A375 (cell line): ENCODE results near the gene PLEKHA7. TPM values are rescaled to one million over a fixed set of nuclear protein-coding genes. Genes with fewer than 3 reads are reported as not detected.

Source experiments
- total RNA-seq: library from RNA; depleted of rRNA; stranded (reverse); fragments of >200 nt; shearing (Covaris generic); gene quantifications from 2 replicates; pipeline ENCODE4 v1.2.3, GENCODE V29; 2014; rRNA removed

Gene PLEKHA7
- 0.96 and 1.0 TPM in 2 replicates for total RNA-seq

GRCh38 chr11:17014321-17014832, at the start of gene PLEKHA7:
TSS of gene PLEKHA7 (minus strand) at chr11:17014414. CDS start at chr11:17014401, 13 bp downstream.

GRCh38 chr11:16738193-16738946, 275.8 kb downstream of the PLEKHA7 start, which contains the start of gene C11orf58:
TSS of gene C11orf58 (plus strand) at chr11:16738647. CDS start at chr11:16738779, 132 bp downstream.

Other genes with a start within 250 kb of the PLEKHA7 start
- 1,077 and 1,303 TPM in 2 replicates for gene RPS13, start 63.3 kb upstream of the PLEKHA7 start, total RNA-seq
- gene PIK3C2A, start 193.6 kb upstream of the PLEKHA7 start, total RNA-seq, result 11.0 and 23.5 TPM in 2 replicates